Mesendoderm (in vitro differentiated cells): ENCODE data around the gene MEF2A.
"Not testable (repeated sequence)": the region's sequence is repeated elsewhere in the genome, so short reads cannot be mapped to it uniquely, and the experiment has no call there.

Source experiments
- DNase-seq: peaks from one replicate; pipeline ENCODE4 v3.0.0; 2013
- H2AK5ac ChIP-seq: 2 replicates; pipeline ENCODE4 v1.6.1; 2013; ENCODE audit warnings: low read length, inconsistent platforms
- H2BK120ac ChIP-seq: 2 replicates; pipeline ENCODE4 v1.6.1; 2013; ENCODE audit warnings: low read depth, mild to moderate bottlenecking, low read length, moderate library complexity, mixed read lengths
- H2BK15ac ChIP-seq: replicated peaks from 2 replicates; pipeline ENCODE4 v1.6.1; 2013; ENCODE audit warnings: low read depth, mild to moderate bottlenecking, moderate library complexity
- H2BK5ac ChIP-seq: 2 replicates; pipeline ENCODE4 v1.6.1; 2013; ENCODE audit warnings: low read length, inconsistent platforms
- H3K18ac ChIP-seq: 2 replicates; pipeline ENCODE4 v1.6.1; 2013; ENCODE audit warnings: mild to moderate bottlenecking, low read length, mixed read lengths
- H3K23ac ChIP-seq: one replicate; pipeline ENCODE4 v1.6.1; 2013; ENCODE audit warnings: low read length
- H3K27ac ChIP-seq: 2 replicates; pipeline ENCODE4 v1.5.1; 2013; ENCODE audit warnings: low read depth, mild to moderate bottlenecking, inconsistent platforms, low read length, moderate library complexity
- H3K27me3 ChIP-seq: 2 replicates; pipeline ENCODE4 v1.6.1; 2013; ENCODE audit warnings: low read length, control low read depth, mild to moderate bottlenecking, inconsistent platforms; ENCODE audit not compliant: insufficient read depth, poor library complexity
- H3K36me3 ChIP-seq: 2 replicates; pipeline ENCODE4 v1.6.1; 2013; ENCODE audit warnings: low read length, inconsistent platforms; ENCODE audit not compliant: control insufficient read depth, insufficient read depth
- H3K4ac ChIP-seq: one replicate; pipeline ENCODE4 v1.6.1; 2013; ENCODE audit warnings: low read depth, mild to moderate bottlenecking, low read length, moderate library complexity
- H3K4me1 ChIP-seq: 2 replicates; pipeline ENCODE4 v1.6.1; 2013; ENCODE audit warnings: low read depth, low read length, inconsistent platforms; ENCODE audit not compliant: control insufficient read depth
- H3K4me2 ChIP-seq: 2 replicates; pipeline ENCODE4 v1.6.1; 2013; ENCODE audit warnings: low read length
- H3K4me3 ChIP-seq: 2 replicates; pipeline ENCODE4 v1.5.1; 2013; ENCODE audit warnings: mild to moderate bottlenecking, low read length
- H3K56ac ChIP-seq: one replicate; pipeline ENCODE4 v1.6.1; 2013; ENCODE audit warnings: low read length
- H3K79me1 ChIP-seq: 2 replicates; pipeline ENCODE4 v1.6.1; 2013; ENCODE audit warnings: low read length, inconsistent platforms
- H3K79me2 ChIP-seq: 2 replicates; pipeline ENCODE4 v1.6.1; 2013; ENCODE audit warnings: mild to moderate bottlenecking, low read length; ENCODE audit not compliant: control insufficient read depth, insufficient read depth
- H3K9ac ChIP-seq: 2 replicates; pipeline ENCODE4 v1.6.1; 2013; ENCODE audit warnings: low read length, inconsistent platforms
- H4K5ac ChIP-seq: one replicate; pipeline ENCODE4 v1.6.1; 2013; ENCODE audit warnings: low read length
- H4K8ac ChIP-seq: one replicate; pipeline ENCODE4 v1.6.1; 2013; ENCODE audit warnings: low read depth, mild to moderate bottlenecking, control low read depth, low read length, moderate library complexity
- WGBS: extraction: QIAGEN DNeasy Blood & Tissue Kit; methylation state at CpG from one replicate; pipeline ENCODE4 v1.1.7; 2013; ENCODE audit warnings: low lambda C conversion rate, missing lambda C conversion rate; ENCODE audit not compliant: insufficient coverage; ENCODE audit errors: extremely low coverage; 5-methylcytosine and 5-hydroxymethylcytosine counted together

Gene MEF2A

DNA sequence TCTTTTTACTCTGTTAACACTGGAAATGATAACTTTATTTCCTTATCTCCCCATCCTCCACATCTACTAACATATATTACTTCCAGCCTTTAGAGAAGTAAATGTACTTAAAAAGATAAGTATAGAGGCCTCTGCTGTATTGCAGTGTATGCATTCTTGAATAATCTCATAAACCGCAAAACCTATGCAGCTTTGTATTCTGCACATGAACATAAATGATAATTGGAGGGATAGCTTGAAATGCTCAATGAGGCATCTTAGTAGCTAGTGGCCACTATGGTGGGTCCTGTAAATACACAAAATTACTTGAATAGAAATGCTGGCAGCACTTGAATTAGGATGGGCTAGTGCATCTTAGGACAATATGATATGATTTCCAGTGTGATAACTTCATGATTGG lies 90.4 kb downstream of the MEF2A start:
- H4K8ac ChIP-seq, result no peak overlapping the region
- H3K4me3 ChIP-seq, result no peak overlapping the region
- no peak for DNase-seq
- no peaks in the 10 kb centered on the region for H3K36me3 ChIP-seq
- H2BK120ac ChIP-seq, result no peak overlapping the region
- no peak overlapping the region for H3K4ac ChIP-seq
- no peak overlapping the region for H3K18ac ChIP-seq
- H3K9ac ChIP-seq, result no peak overlapping the region
- no peak overlapping the region for H3K27ac ChIP-seq
- H3K4me2 ChIP-seq, result no peak overlapping the region
- no peaks in the 10 kb centered on the region for H3K27me3 ChIP-seq
- no peak overlapping the region for H3K56ac ChIP-seq
- no peak overlapping the region for H4K5ac ChIP-seq
- no peak overlapping the region for H3K23ac ChIP-seq
- no peaks in the 10 kb centered on the region for H3K79me2 ChIP-seq
- H3K79me1 ChIP-seq, result no peaks in the 10 kb centered on the region
- no peaks in the 10 kb centered on the region for H3K4me1 ChIP-seq
- no CpG with 5 or more reads among the region's 1 CpG for WGBS
- no peak overlapping the region for H2BK15ac ChIP-seq
- no peak overlapping the region for H2AK5ac ChIP-seq
- H2BK5ac ChIP-seq, result no peak overlapping the region

DNA sequence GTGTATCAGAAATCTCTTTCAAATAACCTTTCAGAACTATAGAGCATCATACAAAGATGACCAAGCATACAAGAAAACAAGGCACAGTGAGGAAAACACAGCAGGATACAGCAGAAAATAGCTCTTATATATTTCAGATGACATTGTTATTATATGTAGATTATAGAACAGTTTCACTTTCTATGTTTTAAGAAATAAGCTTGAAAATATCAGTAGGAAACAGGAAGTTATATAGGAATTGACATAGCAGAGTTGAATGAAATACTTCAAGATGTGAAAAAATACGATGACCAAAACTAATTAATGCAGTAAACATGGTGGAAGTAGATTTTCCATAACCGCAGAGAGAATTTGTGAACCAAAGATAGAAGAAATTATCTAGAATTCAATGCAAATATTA lies 92.2 kb downstream of the MEF2A start:
- Histone ChIP-seq H3K36me3 (no peaks in the 10 kb centered on the region), H4K8ac (no peak overlapping the region), H3K23ac (no peak overlapping the region), H3K27me3 (no peaks in the 10 kb centered on the region), H3K4me2 (no peak overlapping the region), H3K79me2 (no peaks in the 10 kb centered on the region), H3K4me1 (no peaks in the 10 kb centered on the region), H2BK120ac (no peak overlapping the region), H2BK15ac (no peak overlapping the region), H3K56ac (no peak overlapping the region), H3K4me3 (no peak overlapping the region), H3K9ac (no peak overlapping the region), H2BK5ac (no peak overlapping the region), H3K27ac (no peak overlapping the region), H3K4ac (no peak overlapping the region), H4K5ac (no peak overlapping the region), H3K79me1 (no peaks in the 10 kb centered on the region), H3K18ac (no peak overlapping the region), H2AK5ac (no peak overlapping the region)
- WGBS, result no CpG with 5 or more reads among the region's 2 CpGs
- no peak for DNase-seq

GRCh38 chr15:99662903-99663302 lies 97.1 kb downstream of the MEF2A start:
- H4K8ac ChIP-seq, result no peak overlapping the region
- 100% methylated on average over 1 of the region's 2 CpGs for WGBS

GRCh38 chr15:99666073-99666472 lies 100.3 kb downstream of the MEF2A start:
- H3K27ac ChIP-seq, H2BK120ac ChIP-seq, H3K4ac ChIP-seq, H3K79me2 ChIP-seq, H3K56ac ChIP-seq, H3K4me1 ChIP-seq, H2BK15ac ChIP-seq, H3K9ac ChIP-seq, H3K4me2 ChIP-seq, H3K36me3 ChIP-seq, H3K79me1 ChIP-seq, H3K27me3 ChIP-seq, DNase-seq, H3K4me3 ChIP-seq, H4K5ac ChIP-seq, H2BK5ac ChIP-seq, H2AK5ac ChIP-seq, H4K8ac ChIP-seq, H3K23ac ChIP-seq, H3K18ac ChIP-seq: not testable (repeated sequence)
- WGBS, result no CpG with 5 or more reads among the region's 6 CpGs

More at GRCh38 chr15:99662903-99663302, 97.1 kb downstream of the MEF2A start:
- no peaks in the 10 kb centered on the region for H3K4me1 ChIP-seq
- no peak overlapping the region for H3K27ac ChIP-seq
- H2BK15ac ChIP-seq, result no peak overlapping the region
- no peak overlapping the region for H4K5ac ChIP-seq
- H3K4ac ChIP-seq, result no peak overlapping the region
- H3K27me3 ChIP-seq, result no peaks in the 10 kb centered on the region
- no peak overlapping the region for H3K18ac ChIP-seq
- no peak overlapping the region for H3K9ac ChIP-seq
- H3K79me2 ChIP-seq, result no peaks in the 10 kb centered on the region
- no peak overlapping the region for H2BK5ac ChIP-seq
- H3K4me3 ChIP-seq, result no peak overlapping the region
- no peak for DNase-seq
- no peak overlapping the region for H3K4me2 ChIP-seq
- H3K36me3 ChIP-seq, result no peaks in the 10 kb centered on the region
- no peak overlapping the region for H2AK5ac ChIP-seq
- H3K23ac ChIP-seq, result no peak overlapping the region
- no peak overlapping the region for H2BK120ac ChIP-seq
- H3K79me1 ChIP-seq, result no peaks in the 10 kb centered on the region
- H3K56ac ChIP-seq, result no peak overlapping the region

GRCh38 chr15:99668533-99669182 lies 102.9 kb downstream of the MEF2A start:
- H3K79me1 ChIP-seq, result no peaks in the 10 kb centered on the region
- no peaks in the 10 kb centered on the region for H3K36me3 ChIP-seq
- no peak overlapping the region for H3K4ac ChIP-seq
- no peak overlapping the region for H4K8ac ChIP-seq
- H3K56ac ChIP-seq, result no peak overlapping the region
- no peak overlapping the region for H2BK120ac ChIP-seq
- H3K27ac ChIP-seq, result no peak overlapping the region
- H3K18ac ChIP-seq, result no peak overlapping the region
- H3K27me3 ChIP-seq, result no peaks in the 10 kb centered on the region
- H3K79me2 ChIP-seq, result no peaks in the 10 kb centered on the region
- H2BK5ac ChIP-seq, result no peak overlapping the region
- H3K9ac ChIP-seq, result no peak overlapping the region
- H3K4me2 ChIP-seq, result no peak overlapping the region
- H2BK15ac ChIP-seq, result no peak overlapping the region
- no peak overlapping the region for H3K4me3 ChIP-seq
- peaks cover 2% of the 10 kb centered on the region for H3K4me1 ChIP-seq
- no CpG with 5 or more reads among the region's 2 CpGs for WGBS
- peak; percentile 40 for DNase-seq
- no peak overlapping the region for H2AK5ac ChIP-seq
- no peak overlapping the region for H3K23ac ChIP-seq
- no peak overlapping the region for H4K5ac ChIP-seq

DNA sequence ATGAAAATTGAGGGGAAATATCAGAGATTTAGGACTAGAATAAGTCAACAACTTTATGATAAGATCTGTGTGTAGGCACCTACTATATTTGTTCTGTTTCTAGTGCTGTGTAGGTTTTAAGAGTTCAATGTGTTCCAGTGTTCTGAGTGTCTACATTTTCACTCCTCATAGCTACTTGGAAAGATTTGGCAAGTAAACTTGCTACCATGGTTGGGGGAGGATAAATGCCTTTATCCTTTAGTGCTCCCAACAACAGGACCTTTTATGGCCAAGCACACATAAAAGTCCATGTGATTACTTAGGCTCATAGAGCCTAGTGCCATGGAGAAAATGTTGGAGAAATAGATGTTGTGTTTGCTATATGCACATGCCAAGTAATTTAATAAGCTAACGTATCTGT lies 103.5 kb downstream of the MEF2A start:
- no peak overlapping the region for H4K5ac ChIP-seq
- no peak overlapping the region for H2BK5ac ChIP-seq
- no peak overlapping the region for H2BK15ac ChIP-seq
- H3K4ac ChIP-seq, result no peak overlapping the region
- no peak overlapping the region for H3K18ac ChIP-seq
- peaks cover 2% of the 10 kb centered on the region for H3K4me1 ChIP-seq
- no peak overlapping the region for H2BK120ac ChIP-seq
- no CpG with 5 or more reads among the region's 1 CpG for WGBS
- no peak overlapping the region for H3K27ac ChIP-seq
- DNase-seq, result no peak
- no peak overlapping the region for H3K4me3 ChIP-seq
- H3K23ac ChIP-seq, result no peak overlapping the region
- H3K27me3 ChIP-seq, result no peaks in the 10 kb centered on the region
- no peak overlapping the region for H3K4me2 ChIP-seq
- H3K36me3 ChIP-seq, result no peaks in the 10 kb centered on the region
- no peak overlapping the region for H3K9ac ChIP-seq
- no peak overlapping the region for H2AK5ac ChIP-seq
- H3K79me2 ChIP-seq, result no peaks in the 10 kb centered on the region
- H3K56ac ChIP-seq, result no peak overlapping the region
- H3K79me1 ChIP-seq, result no peaks in the 10 kb centered on the region
- H4K8ac ChIP-seq, result no peak overlapping the region
